IPS-NIHi7 (cell line): Measurements from ENCODE around the gene SKAP2.
A peak's percentile ranks its signal among the peaks of the same experiment; 100 is the strongest.

Source experiments
- DNase-seq: peaks from one replicate; pipeline ENCODE4 v3.0.0; 2012; ENCODE audit warnings: mixed read lengths; ENCODE audit errors: extremely low spot score

SKAP2 gene

DNA sequence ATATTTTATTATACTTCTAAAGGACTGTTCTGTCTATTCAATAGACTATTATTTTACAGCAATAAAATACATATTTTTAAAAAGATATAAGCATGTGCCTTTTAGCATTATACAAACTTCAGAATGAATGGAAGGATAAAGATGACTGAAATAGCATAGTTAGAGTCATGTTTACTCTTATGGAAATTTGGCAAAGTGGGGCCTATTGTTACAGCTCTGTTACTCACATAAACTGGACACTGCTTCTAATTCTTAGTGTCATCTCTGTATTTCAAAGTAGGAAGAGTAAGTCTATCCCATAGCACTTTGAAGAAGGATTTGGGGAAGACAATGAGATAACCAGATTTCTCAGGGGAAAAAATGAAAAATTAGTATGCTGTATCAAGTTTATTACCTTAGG lies 168.2 kb downstream of the SKAP2 start:
- no peak for DNase-seq

DNA sequence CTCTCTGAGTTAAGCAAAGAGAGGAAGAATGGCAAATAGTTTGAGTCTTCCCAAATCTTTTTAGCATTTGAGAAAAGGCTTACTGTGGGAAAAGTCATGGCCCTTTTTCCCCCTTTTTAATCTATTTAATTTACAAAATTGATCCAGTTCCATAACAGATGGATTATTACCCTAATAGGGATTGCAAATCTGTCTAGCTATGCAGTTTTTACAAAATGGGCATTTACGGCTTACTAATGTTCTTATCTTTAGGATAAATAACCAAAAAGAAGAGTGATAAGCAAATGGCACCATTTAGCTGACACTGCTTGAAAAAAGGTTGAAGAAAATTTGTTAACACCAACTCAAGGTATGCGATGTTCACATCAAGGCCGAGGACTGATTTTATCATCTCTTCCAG lies 169.7 kb downstream of the SKAP2 start:
- no peak for DNase-seq

DNA sequence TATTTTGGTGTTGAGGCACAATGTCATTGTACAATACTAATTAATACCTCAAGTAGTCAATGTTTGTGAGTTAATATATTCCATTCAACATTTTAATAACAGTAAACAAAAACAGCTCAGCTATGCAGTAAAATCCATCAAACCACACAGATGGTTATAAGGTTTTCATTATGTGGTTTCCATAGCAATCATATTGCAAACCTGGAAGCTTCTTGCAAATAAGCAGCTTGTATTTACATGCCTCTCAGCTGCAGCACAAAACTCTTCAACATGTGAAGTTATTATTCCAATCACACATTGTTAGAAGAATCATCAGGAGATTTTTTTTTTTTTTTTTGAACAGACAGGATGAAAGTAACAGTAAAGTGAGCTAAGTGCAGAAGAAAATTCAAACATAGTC lies 170.2 kb downstream of the SKAP2 start:
- DNase-seq: no peak

DNA sequence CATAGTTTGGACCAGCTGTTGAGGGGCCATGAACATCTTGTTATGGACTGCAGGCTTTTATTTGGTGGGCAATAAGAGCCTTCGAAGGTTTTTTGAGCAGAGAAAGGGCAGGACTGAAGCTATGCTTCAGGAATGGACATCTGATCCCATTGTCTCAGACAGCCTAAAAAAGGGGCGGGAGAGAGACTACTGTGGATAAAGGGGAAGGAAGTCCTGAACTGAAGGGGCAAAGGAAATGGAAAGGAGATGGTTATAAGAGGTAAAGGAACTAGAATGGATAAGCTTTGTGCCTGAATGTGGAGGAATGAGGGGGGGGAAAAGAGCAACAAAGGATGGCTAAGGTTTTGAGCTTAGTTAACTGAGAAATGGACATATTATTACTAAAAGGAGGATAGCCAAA lies 172.5 kb downstream of the SKAP2 start:
- no peak for DNase-seq

DNA sequence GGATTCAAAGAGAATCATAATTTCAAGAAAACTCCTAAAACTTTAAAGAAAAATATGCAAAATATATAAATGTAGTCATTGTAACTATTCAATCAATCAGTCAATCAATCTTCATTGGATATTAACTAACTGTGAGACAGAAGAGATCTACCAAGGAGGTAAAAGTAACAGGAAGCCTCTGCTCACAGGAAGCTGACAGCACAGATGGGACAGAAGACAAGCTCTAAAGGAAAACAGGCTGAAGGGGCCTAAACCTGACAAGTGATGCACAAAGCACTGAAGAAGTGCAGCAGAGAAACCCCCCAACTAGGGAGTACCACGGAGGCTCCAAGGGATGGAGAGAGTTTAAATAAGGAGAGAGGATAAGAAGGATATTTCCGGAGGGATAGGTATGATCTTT lies 173.0 kb downstream of the SKAP2 start:
- DNase-seq: no peak

DNA sequence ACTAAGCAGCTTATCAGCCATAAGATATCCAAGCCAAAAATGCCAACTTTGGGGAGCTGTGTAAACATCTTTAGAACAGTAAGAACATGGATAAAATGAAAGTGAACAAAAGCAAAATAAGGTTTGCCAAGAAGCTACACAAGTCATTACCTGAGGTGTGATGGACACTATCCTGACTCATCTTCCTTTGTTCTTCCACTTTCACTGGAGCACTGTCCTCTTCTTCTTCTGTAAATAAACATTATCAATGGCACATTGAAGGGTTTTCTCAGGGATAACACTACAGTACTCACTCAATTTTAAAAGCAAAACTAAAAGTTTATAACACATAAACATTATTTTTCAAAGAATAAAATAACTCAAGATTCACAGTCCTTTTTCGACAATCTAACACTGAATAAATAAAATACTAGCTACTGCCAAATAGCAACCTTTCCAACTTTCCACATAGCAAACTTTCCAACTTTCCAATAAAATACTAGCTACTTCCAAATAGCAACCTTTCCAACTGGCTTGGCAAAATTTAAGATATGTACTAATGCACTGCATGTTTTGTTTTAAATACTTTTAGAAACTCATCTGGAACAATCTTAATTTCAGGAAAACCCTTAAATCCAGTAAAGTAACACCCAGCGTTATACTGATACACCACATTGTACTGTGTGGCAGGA lies 174.1 kb downstream of the SKAP2 start:
- DNase-seq: no peak

DNA sequence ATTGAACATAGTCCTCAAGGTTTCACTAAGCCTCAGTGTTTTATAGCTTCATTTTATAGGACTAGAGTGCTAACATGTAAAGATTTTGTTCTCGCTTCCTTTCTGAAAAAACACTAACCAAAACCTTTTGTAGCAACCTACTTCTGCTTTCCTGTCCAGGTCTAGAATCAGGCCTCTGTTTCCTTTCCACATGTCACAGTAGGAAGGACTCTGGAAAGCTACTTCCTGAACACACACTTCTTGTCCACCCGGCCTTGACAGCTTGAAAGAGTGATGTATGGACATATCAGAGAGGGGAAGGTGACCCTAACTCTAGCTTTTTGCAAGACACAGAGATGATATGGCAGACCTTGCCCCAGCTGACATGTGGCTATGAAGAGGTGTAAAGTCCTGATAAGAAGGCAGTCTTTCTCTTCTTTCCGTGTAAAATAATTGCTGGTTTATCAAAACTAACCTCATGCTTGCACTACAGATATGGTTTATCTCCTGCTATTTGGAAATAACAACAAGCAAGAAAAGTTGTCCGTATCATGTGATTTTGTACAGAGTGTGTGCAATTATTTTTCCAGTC lies 175.4 kb downstream of the SKAP2 start:
- DNase-seq: no peak

DNA sequence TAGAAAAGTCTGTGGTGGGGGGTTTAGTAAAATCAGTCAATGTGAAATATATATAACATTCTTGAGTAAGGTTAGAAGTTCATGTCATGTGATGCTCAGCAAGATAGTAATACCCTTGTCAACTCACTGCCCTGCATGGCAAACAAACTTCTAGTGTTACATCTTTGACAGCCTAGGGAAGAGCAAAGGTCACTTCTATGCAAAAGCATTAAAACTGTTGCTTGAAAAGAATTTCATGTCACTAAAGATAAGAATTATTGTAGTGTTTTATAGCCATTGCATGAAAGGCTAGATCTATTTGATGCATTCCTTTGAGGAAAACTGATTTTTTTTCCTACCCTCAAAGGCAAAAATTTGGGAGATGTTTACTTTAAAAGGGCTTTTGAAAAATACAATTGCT lies 176.0 kb downstream of the SKAP2 start:
- no peak for DNase-seq

DNA sequence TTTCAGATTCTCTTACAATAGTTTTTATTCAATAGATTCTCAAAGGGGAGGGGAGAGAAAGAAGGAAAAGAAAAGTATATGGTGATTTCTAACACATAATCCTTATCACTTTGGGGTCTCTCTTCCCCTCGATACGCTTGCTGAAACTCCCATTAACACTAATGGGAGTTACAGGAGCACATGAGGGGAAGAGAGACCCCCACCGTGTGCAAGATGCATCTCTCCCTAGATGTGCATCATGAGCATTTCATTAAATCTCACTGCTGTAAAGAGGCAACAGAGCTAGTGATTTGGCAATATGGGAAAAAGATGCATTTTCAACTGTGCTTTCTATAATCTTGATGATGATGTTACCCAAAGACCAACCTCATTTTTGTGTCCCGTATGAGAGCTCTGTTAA lies 177.4 kb downstream of the SKAP2 start:
- DNase-seq: no peak

DNA sequence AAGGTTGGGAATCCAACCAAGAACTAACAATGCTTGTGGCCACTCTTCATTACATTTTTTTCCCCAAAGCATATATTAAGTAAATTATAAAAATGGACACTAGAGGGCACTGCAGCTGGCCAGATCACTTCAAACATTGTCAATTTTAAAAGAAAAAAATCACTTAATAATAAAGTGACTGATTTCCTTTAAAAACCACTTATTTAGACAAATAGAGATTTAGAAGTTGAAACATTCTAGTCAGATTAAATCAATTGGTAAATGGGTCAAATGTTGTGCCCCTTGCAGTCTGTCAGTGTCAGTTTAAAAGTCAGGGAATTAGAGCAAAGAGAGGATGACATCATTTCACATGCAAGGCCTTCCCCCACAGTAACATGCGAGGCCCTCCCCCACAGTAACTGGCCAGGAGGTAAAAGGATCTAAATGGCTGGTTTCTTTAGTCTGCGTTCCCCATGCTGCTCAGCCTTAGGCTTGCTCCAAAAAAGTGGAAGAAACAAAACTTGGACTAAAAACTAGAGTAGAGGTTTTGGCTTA lies 177.9 kb downstream of the SKAP2 start:
- DNase-seq: peak; percentile 79

DNA sequence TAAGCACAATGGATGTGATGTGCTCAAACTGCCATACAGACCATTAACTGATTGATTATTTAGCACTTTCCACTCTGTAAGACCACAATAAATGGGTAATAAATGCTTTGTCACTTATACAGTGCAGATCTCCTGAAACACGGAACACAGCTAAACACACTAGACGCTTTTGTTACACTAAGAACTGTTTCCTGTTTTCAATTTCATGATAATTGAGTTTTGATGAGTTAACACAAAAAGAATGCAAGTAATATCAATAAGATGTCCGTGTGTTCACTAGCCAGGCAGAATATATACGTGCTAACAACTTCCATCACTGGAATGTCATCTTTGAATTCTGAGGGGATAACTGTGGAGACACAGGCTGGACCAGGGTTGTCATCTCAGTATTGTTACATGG lies 178.8 kb downstream of the SKAP2 start:
- DNase-seq: no peak

DNA sequence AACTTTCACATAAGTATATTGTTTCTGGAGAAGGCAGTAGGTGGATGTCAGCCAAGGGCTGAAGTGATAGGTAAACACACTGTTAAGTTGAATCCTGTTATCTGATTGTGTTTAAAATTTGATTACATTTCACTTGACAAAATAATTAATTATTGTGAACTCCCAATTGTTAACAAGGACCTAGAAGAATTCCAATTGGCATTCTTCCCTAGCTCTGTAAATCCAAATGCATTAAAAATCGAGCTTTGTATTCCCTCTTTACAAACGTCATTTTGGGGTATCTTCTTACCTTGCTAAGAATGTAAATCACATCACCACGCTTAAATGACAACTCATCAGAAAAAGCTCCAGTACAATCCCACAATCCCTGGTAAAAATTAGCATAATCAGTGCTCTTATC lies 179.9 kb downstream of the SKAP2 start:
- DNase-seq: no peak

DNA sequence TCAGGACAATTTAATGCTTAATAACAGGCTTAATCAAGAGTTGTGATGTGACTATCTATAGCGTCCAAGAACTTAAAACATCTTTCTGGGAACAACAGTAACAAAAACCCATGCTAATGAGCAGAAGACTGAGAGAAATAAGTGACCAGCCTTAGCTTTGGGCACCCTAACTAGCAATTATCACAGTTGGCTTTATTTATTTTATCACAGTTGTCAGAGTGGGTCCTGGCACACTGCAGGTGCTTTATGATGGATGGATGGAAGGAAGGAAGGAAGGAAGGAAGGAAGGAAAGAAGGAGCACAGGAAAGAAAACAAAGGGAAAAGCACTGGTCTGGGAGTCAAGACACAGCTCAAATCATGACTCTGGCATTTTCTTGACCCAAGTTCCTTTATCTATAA lies 181.1 kb downstream of the SKAP2 start:
- no peak for DNase-seq

DNA sequence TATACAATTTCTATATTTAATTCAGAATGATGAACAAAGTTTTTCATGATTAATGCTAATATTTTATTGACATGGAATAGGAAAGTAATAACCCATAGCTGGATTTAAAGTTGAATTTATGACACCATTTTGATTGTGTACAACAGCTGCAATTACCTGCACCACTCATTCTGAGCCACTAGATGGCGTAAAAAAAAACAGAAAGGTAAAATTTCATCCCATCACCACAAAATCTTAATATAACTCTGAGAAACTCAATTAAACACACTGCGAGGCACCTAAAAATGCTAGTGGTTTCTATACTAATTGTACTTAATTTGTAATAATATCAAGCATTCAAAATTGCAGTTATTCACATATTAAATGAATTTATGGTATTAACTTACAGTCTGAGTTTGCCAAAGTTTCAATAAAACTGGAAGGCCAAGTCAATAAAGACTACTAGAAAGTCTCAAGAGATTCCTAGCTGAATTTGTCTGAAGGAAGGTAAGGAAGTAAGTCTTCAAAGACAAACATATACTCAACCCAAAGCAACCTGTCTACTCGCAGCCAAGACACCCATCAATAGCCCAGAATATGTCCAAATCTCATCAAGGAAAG lies 182.5 kb downstream of the SKAP2 start:
- DNase-seq: no peak

DNA sequence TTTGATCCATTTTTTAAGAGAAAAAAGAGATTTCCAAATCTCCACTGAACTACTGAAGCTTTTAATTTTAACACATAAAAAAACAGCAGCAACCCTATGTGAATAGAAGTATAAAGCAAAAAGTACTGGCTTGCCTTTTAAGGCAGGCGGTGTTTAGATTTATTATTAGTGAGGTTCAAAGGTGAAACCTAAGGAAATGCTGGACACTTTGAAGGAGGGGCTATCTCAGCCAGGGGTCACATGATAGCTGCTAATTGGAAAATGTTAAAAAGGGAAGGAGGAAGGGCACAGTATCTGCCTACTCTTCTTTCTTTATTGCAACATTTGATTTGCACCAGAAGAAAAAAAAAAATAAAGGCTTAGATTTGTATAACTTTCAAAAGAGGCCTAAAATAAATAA lies 183.8 kb downstream of the SKAP2 start:
- no peak for DNase-seq

DNA sequence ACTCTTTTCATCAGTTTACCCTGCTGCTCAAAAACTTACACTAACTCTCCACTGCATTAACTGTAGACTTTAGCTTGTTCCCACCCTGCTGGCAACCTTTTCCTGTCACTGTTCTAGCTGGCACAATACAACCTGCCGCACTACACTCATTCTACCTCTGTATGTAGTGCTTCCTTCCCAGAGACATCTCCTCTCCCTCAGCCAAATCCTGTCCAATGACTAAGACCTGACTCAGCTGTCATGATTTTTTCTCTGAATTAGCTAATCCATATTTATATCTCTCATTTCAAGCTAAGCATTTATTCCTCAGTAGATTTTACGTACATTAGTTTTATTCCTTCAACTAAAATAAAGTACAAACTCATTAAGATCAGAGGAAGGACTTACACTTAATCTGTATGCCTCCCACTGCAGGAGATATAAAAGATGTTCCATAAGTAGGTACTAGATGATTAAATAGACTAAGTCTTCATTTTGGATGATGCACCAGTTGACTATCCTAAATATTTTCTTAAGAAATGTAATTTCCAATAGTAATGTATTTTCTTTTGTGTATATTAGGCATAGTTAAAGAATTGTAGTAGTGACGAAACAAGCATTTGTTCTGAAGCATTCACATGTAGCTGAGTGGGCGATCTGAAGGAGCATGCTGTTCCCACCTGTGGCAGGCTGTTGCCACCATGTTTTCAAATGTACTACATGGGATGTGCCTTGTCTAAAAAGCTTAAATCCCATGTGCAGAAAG lies 189.1 kb downstream of the SKAP2 start:
- no peak for DNase-seq

DNA sequence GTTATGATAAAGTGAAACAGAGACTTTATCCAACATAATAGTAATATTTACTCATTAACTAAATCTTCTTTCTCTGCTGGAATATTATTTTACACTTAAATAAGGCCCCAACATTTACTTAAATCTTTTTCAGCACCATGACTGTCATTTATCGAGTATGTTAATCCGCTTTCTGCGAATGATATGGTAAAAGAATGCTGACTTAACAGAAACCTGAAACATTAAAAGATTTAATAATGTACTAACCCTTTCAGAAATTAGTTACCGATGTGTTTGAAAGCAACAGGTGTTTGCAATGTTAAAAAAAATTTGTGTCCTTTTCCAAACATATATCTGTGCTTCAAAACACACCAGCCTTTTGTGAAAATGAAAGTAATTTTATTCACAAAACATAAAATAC lies 190.5 kb downstream of the SKAP2 start:
- no peak for DNase-seq

DNA sequence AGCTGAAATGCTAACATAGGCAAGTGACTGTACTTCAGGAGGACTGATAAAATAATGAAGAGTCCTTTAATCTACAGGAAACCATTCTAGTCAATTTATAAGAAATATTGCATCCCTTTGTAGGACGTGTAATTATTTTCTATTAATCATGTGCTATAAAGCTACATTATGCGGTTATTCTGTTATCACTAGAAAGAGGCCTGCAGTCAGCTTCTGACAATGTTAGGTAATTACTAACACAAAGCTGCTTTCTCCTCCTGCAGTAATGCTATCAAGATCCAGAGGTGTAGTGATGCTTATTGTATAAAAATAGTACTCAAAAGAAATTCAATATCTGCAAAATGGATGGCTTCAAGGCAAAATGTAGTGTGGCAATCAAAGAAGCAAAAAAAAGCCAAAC lies 191.1 kb downstream of the SKAP2 start:
- DNase-seq: no peak

DNA sequence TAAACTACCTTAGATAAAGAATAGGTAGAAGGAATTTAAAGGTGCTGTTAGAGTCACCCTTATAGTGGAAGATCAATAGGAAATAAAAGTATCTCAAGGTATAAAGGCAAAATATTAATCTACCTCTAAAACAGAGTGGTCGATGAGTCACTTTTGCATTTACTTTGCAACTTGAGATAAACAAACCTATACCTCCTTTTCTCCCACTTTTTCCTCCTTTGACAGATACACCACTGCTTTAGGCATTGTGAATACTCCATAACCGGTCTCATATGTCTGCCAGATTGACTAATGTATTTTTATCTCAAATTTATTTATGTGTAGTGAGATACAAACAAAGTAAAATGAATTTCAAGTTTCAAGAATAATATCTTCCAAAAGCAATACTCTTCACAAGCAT lies 193.5 kb downstream of the SKAP2 start:
- DNase-seq: no peak

DNA sequence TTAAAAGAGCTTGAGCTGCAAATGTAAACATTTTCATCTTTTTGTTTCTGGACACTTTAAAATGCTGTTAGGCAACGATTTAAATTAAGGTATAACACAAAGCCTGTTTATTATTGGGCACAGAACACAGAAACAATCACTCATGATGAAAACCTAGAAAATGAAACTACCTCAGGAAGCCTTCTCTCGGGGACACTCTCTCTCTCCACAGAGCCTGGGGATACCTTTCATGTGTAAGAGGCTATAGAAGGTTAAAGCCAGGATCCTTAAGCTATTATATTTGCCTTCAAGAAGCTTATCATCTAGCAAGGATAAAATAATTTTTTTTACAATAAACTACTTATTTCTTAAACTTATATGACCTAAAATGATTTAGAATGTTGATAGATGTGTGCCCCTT lies 194.1 kb downstream of the SKAP2 start:
- no peak for DNase-seq

DNA sequence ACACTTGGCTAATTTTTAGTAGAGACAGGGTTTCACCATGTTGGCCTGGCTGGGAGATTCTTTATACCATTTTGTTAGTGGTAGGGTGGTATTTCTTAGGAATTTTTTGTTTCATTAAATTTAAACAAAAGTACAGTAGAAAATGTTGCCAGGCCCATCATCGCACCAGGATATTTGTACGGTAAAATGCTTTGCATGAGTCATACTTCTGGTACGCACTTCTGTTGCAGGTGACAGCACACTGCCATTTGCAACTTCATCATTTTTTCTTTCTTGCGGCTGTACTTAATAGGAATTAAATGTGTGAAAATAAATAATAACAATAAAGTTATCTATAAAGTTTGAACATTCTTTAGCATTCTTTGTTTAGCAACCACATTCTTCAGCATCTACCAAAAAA lies 195.6 kb downstream of the SKAP2 start:
- DNase-seq: no peak

DNA sequence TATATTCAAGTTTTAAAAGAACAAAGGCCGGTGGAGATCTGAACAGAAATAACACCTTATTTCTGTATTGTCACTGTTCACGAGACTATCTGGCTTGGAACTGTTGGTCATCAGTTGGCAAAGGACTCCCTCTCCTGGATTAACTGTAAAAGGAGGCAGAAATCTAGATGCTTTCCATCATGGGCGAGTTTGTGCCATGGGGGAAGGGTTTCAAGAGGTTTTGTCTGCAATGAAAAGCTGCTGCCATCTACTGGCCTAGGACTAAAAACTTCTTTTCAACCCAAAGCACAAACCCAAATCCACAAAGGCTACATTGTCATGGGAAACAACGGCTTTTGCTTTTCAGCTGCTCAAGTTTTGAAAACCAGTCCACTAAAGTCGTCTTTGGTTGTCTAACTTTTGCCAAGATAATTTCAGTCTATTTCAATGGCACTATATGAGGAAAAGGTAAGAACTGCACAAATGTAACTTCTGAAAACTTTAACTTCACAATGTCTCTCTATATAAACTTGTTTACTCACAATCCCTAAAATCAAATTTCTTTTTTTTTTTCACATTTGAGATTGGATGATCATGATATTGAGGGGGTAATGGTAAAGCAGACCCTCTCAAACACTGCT lies 196.8 kb downstream of the SKAP2 start:
- peak; percentile 75 for DNase-seq
